H1 (cell line): ENCODE data around the gene STXBP6. TPM values are rescaled to one million over a fixed set of nuclear protein-coding genes. Genes with fewer than 3 reads are reported as not detected.

Experiments used
- ASH2L ChIP-seq: fragments of 200-600, 300-600 bp; sonication (generic); IDR thresholded peaks from one replicate; pipeline ENCODE4 v1.7.1; 2017; ENCODE audit warnings: low read length
- HDAC6 ChIP-seq: IDR thresholded peaks from one replicate; pipeline ENCODE4 v1.7.1; 2012; ENCODE audit warnings: low read depth, mild to moderate bottlenecking, inconsistent platforms, low read length, moderate library complexity
- JUN ChIP-seq: IDR thresholded peaks from 2 replicates; pipeline ENCODE4 v1.6.1; 2011; ENCODE audit warnings: low read depth, mild to moderate bottlenecking, improper control_type of control experiment, low read length
- SP1 ChIP-seq: IDR thresholded peaks from 2 replicates; pipeline ENCODE4 v1.6.1; 2011; ENCODE audit warnings: low read depth, low read length
- polyA plus RNA-seq, 7 experiments: library from polyadenylated mRNA; depleted of rRNA in 3 of 7; stranded (reverse) in 5 of 7; unstranded in 2 of 7; fragments of >200 nt in 5 of 7; fragments of 200-250 nt in 2 of 7; gene quantifications; 1 replicate in 5 of 7; 2 replicates in 1 of 7; 4 replicates in 1 of 7; pipeline versions ENCODE4 v1.2.1 to v1.2.3, GENCODE V29; 2011 to 2013; ENCODE audit warnings: missing spikeins in 2 of 7, mixed read lengths in 2 of 7
- total RNA-seq: library from RNA; stranded (reverse); fragmentation: NEBNext Ultra II Directional; extraction: Animal tissue kit (Norgen Biotek cat#: 25700); gene quantifications from 2 replicates; pipeline ENCODE4 v1.2.1, GENCODE V29; 2021
- TF ChIP-seq, protein P1 (sequence below): IDR thresholded peaks from 2 replicates; pipeline ENCODE4 v1.6.1; 2012; ENCODE audit warnings: inconsistent platforms

STXBP6 gene
- total and polyA plus RNA-seq, 2 of the 8 experiments (the other 6 are each of a cell fraction or from before 2014, with no cell fraction given): 9.4 to 18.1 TPM

DNA sequence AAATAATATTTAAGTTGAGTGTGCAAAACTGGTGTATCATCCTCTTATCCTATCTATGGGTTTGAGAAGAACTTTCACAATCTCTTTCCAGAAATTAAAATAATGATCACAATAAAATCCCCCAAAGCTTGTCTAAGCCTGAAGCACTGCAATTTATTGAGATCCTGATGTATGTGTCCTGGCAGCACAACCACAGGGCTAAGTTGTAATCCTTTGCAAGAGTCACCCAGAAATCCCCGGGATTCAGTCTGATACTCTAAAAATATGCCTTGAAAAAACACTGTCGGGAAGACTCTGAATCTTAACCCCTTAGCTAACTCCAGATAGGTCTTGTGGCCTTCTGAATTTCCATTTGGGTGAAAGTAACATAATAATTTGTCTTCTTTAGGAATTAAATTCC lies 40.3 kb upstream of the STXBP6 start (continued):
- no peak for TF ChIP-seq SP1
- TF ChIP-seq JUN: no peak
- no peak for TF ChIP-seq HDAC6
- TF ChIP-seq, protein P1, sequence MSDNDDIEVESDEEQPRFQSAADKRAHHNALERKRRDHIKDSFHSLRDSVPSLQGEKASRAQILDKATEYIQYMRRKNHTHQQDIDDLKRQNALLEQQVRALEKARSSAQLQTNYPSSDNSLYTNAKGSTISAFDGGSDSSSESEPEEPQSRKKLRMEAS: no peak
- no peak for TF ChIP-seq ASH2L
